GM19238 (cell line): Measurements from ENCODE around the gene PEX5.

Experiments
- DNase-seq: peaks from one replicate; pipeline ENCODE4 v3.0.0; 2011; ENCODE audit warnings: low spot score; ENCODE audit not compliant: insufficient read length

Gene PEX5

GRCh38 chr12:7189398-7190267 lies at the start of gene PEX5:
TSS of gene PEX5 (plus strand) at chr12:7189686. CDS start at chr12:7190378, 692 bp downstream.
- peak; percentile 91 for DNase-seq

DNA sequence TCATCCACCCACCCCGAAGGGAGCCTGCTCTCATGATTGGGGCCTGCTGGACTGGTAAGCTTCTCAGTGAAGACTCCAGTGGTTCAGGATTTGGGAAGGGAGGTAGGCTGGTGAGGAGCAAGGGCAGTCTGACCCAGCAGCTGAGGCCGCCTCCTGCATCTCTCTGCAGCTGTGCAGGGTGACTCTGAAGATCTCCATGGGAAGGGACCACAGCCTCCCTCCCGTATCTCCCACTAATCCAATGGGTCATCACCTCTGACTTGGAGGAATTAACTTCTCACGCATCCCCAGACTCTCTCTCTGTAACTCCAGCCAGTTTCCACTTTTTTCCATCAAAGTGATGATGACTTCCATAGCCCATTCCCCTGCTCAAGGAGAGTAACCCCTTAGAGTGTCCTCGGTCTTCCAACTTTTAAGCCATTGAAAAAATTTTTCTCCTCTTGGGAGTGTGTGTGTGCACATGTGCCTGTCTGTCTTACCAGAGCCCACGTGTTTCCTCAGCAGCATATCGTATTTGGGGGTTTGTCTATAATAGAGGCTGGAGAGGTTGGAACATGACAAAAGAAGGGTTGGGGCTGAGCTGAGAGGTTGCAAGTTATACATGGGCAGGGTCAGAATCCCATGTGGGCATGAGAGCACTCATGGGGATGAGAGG lies 48.0 kb upstream of the PEX5 start:
- no peak for DNase-seq

- peak; percentile 34 for DNase-seq
Measured at GRCh38 chr12:7142056-7142644, 47.3 kb upstream of the PEX5 start.

- no peak for DNase-seq
Measured at GRCh38 chr12:7142809-7143465, 46.5 kb upstream of the PEX5 start.

DNA sequence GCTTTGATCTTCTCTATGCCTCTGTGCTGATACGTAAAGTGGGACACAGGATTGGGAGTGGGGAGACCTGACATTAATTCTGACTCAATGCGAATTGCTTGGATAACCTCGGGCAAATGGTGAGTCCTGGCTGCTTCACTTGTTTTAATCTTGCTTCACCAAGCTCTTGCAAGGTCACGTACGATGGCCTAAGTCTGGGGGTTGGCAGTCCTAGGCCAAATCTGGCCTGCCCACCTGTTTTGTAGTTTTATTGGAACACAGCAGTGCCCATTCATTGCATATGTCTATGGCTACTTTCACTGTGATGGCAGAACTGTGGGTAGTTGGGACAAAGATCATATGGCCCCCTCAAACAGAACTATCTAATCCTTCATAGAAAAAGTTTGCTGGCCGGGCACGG lies 45.9 kb upstream of the PEX5 start:
- no peak for DNase-seq

DNA sequence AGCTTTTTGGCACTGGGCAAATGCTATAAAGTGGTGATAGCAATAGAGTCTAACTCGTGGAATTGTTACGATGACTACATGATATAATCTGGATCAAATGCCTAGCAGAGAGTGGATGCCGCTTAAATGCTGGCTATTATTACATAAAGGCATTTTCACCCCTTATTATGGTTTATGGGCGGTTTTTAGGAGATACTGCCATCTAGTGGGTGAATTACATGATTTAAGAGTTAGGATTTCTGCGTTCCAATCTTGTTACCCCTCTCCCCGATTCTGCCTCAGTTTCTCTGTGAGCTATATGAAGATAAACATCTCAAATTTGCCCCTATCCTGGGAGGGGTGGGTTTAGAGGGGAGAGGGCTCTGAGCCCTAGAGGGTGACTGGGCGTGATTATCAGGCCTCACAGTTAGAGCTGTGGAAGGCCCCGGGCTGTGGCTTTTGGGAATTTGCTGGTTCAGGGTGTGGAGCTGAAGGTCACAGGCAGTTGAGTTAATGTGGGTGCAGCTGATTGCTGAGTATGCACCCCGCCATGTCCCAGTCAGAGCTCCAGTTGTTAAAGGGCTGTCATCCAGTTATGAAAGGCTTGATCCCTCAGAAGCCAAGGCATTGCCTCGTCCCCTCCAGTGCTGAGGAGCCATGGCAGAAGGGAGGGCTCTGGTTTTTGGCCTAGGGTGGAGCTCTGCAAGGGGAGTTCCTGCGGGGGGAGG lies 44.9 kb upstream of the PEX5 start:
- no peak for DNase-seq

DNA sequence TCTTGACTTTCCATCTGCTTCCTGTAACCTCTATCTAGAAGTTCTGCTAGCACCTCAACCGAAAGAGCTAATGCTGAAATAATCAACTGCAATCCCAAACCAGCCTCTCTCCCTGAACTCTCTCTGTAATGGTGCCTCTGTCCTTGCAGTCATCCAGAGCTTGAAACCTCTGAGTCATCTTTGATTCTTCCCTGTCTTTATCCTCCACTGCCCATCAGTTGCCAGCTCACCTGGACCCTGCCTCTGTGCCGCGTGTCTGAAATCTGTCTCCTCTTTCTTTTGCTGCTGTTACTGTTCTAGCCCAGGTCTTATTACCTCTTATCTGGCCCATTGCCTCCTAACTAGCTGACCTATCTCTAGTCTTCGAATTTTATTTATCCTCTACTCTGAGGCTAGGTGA lies 43.8 kb upstream of the PEX5 start:
- DNase-seq: no peak

DNA sequence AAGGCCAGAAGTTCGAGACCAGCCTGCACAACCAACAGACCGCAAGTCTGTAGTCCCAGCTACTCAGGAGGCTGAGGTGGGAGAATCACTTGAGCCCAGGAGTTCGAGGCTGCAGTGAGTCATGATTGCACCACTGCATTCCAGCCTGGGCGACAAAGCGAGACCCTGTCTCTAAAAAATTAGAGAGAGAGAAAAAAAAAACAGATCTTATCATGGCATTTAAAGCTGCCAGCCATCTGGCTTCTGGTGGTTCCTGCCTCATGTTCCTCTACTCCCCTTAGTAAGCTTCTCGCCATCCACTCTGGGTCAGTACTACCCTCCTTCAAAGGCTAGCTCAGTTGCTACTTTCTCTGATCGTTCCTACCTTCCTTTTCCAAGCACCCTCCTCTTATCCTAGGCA lies 43.3 kb upstream of the PEX5 start:
- no peak for DNase-seq

DNA sequence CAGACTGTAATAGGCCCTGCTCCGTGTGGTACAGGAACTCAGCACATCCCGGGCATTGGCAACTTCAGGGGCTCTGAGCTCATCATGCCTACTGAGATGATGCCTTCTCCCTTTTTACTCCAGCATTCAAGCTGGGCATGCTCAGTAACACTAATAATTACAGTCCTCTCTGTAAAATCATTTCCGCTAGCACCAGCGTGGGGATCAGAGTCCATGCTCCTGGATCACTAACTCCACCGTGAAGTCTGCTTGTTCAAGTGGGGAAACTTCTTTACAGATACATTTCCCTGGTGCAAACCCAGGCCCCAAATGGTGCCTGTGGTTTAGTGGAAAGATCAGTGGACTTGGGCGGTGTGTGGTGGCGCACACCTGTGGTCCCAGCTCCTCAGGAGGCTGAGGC lies 42.6 kb upstream of the PEX5 start:
- no peak for DNase-seq

- DNase-seq: no peak
Measured at GRCh38 chr12:7150356-7150755, 39.1 kb upstream of the PEX5 start.

GRCh38 chr12:7150841-7151240 lies 38.6 kb upstream of the PEX5 start:
- no peak for DNase-seq

GRCh38 chr12:7151532-7151931 lies 38.0 kb upstream of the PEX5 start:
- DNase-seq: no peak

GRCh38 chr12:7152818-7153217 lies 36.7 kb upstream of the PEX5 start:
- no peak for DNase-seq

- DNase-seq: no peak
Measured at GRCh38 chr12:7154042-7154441, 35.4 kb upstream of the PEX5 start.

DNA sequence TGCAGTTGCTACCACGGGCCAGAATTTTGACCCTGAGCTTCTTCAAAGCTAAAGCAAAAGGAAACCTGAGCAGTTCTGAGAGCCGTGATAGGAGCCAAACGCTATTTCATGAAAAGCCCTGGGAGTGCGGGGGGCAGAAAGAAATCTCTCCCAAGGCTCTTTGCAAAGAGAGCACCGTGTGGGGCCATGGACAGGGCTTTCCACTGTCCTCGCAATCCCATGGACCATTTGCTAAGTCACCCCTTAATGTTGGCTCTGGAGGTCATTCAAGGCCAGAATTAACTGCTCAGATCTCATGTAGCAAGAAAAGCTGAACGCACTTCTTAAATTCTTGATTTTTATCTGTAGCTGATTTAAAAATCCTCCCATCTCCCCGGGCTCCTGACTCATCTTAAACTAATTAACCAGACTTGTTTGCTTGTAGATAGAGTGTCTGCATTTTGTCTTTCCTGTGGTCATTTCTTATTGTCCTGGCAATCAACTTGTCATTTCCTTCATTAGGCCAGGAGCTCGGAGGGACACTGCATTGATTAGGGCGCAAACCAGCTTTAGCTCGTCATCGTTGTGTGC lies 34.5 kb upstream of the PEX5 start:
- DNase-seq: no peak

- no peak for DNase-seq
Measured at GRCh38 chr12:7155471-7156034, 33.9 kb upstream of the PEX5 start.

GRCh38 chr12:7156259-7157197 lies 33.0 kb upstream of the PEX5 start:
- DNase-seq: no peak

GRCh38 chr12:7157391-7157790 lies 32.1 kb upstream of the PEX5 start:
- DNase-seq: no peak

- DNase-seq: no peak
Measured at GRCh38 chr12:7158781-7159609, 30.5 kb upstream of the PEX5 start.
